Right lobe of liver (tissue), 6 donors: ENCODE results near the gene RPTOR. TPM values are rescaled to one million over a fixed set of nuclear protein-coding genes. Genes with fewer than 3 reads are reported as not detected.
A peak's percentile ranks its signal among the peaks of the same experiment; 100 is the strongest.

Experiments used
- ATAC-seq, 4 donors: fragments of 200-7000 bp; cut with Tn5 transposase; one replicate each; pipeline ENCODE4 v1.9.1; 2020; ENCODE audit warnings: mild to moderate bottlenecking in 4 of 4, moderate library complexity in 4 of 4
- DNase-seq, 3 donors: peaks; one replicate each; pipeline ENCODE4 v3.0.0-alpha.2; 2020
- H3K27ac ChIP-seq, 3 donors: fragments of 200-600 bp; one replicate each; pipeline ENCODE4 v1.8.0; 2022
- H3K27me3 ChIP-seq, 2 donors: fragments of 200-600 bp; one replicate each; pipeline ENCODE4 v1.8.0; 2022
- H3K36me3 ChIP-seq, 4 donors: fragments of 200-600 bp; sonication (generic) in 1 of 4; one replicate each; pipeline versions ENCODE4 v1.5.1 to v1.8.0; 2017 to 2022; ENCODE audit warnings: control low read depth in 1 of 4
- H3K4me1 ChIP-seq, 4 donors: fragments of 200-600 bp; sonication (generic) in 1 of 4; one replicate each; pipeline versions ENCODE4 v1.5.1 to v1.8.0; 2017 to 2022; ENCODE audit warnings: control low read depth in 1 of 4
- H3K4me3 ChIP-seq, 3 donors: fragments of 200-600 bp; one replicate each; pipeline ENCODE4 v1.8.0; 2022
- H3K9me3 ChIP-seq, 4 donors: fragments of 200-600 bp; sonication (generic) in 1 of 4; one replicate each; pipeline versions ENCODE4 v1.5.1 to v1.8.0; 2017 to 2022; ENCODE audit warnings: control low read depth in 1 of 4
- POLR2A ChIP-seq: fragments of 450-650 bp; IDR thresholded peaks from one replicate; pipeline ENCODE4 v1.6.1; 2017; ENCODE audit warnings: antibody characterized with exemption, mild to moderate bottlenecking
- WGBS: methylation state at CpG from one replicate; pipeline ENCODE4 v1.1.6; 2018; ENCODE audit warnings: low coverage, low lambda C conversion rate; ENCODE audit not compliant: insufficient coverage; ENCODE audit errors: missing lambda C conversion rate; 5-methylcytosine and 5-hydroxymethylcytosine counted together
- intact Hi-C, 2 donors: fragments of 100-400 bp; cut with DNase I; formaldehyde crosslinking; loops; one replicate each; pipeline versions ENCODE4 v1.11.2 to v1.14.1; 2022
- total RNA-seq, 6 experiments: library from RNA; depleted of rRNA in 2 of 6; stranded (reverse); fragments of >200 nt in 2 of 6; fragmentation: NEBNext Ultra II Directional in 3 of 6; extraction: Animal tissue kit (Norgen Biotek cat#: 25700) in 3 of 6; gene quantifications; one replicate each; pipeline versions ENCODE4 v1.1.0 to v1.2.4, GENCODE V29; 2016 to 2023
- TF ChIP-seq, protein P1 (sequence below), 4 donors: fragments of 200-600 bp in 3 of 4; fragments of 450-650 bp in 1 of 4; IDR thresholded peaks; one replicate each; pipeline versions ENCODE4 v1.5.1 to v1.8.0; 2016 to 2022; ENCODE audit warnings: antibody characterized with exemption in 4 of 4, mild to moderate bottlenecking in 2 of 4
- donor health status: DM: no; HTN: yes; CAD: no.
- donor health status: DM: no; HTN: no; CAD: no.
- donor health status: DM: no; HTN: no; CAD: no.
- donor health status: DM: no; HTN: yes; CAD: no.
- donor health status: DM: no; HTN: yes; CAD: no.

The RPTOR gene
- total RNA-seq, 6 experiments from 2014 or later, result 13.1 to 24.0 (median 15.5) TPM

DNA sequence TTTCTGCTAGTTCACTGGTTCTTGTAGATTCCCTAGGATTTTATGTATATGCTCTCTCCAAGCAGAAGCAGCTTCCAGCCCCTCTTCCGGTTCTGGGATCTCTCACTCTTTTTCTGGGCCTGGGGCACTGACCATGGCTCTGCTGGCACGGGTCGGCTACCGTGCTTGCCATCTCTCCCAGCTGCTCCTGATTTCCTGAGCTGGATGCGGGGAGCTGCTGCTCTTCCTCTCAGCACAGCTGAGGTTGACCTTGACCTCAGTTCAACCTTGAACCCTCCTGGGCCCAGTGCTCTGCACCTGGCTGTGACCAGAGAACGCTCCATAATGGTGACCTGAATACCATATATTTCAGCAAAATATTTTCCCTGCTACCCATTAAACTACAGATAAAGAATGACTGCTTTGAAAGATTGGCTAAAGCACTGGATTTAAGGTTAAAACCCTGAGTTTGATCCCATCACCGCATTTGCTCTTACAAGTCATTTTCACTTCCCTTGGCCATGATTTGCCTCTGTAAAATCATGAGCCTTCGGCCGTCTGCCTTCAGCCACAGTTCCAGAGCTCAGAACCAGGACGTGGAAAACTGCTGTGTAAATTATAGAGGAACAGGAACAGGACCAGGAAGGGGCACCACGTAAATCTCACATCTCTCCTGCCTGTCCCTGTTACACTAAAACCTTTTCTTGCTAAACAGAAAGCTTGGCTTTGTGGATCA is 316.2 kb downstream of the RPTOR start:
- WGBS, result 94% methylated on average over 5 of the region's 11 CpGs
- no peak for ATAC-seq
- Histone ChIP-seq H3K27ac (no peak overlapping the region), H3K4me1 (no peaks in the 10 kb centered on the region), H3K27me3 (no peaks in the 10 kb centered on the region), H3K4me3 (no peak overlapping the region), H3K9me3 (no peaks in the 10 kb centered on the region), H3K36me3 (no peaks in the 10 kb centered on the region)
- no peak for TF ChIP-seq POLR2A
- TF ChIP-seq, protein P1, sequence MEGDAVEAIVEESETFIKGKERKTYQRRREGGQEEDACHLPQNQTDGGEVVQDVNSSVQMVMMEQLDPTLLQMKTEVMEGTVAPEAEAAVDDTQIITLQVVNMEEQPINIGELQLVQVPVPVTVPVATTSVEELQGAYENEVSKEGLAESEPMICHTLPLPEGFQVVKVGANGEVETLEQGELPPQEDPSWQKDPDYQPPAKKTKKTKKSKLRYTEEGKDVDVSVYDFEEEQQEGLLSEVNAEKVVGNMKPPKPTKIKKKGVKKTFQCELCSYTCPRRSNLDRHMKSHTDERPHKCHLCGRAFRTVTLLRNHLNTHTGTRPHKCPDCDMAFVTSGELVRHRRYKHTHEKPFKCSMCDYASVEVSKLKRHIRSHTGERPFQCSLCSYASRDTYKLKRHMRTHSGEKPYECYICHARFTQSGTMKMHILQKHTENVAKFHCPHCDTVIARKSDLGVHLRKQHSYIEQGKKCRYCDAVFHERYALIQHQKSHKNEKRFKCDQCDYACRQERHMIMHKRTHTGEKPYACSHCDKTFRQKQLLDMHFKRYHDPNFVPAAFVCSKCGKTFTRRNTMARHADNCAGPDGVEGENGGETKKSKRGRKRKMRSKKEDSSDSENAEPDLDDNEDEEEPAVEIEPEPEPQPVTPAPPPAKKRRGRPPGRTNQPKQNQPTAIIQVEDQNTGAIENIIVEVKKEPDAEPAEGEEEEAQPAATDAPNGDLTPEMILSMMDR (IDR thresholded peaks at IDR 0.05), result no peak
- intact Hi-C loops, result no loop called here
- no peak for DNase-seq

DNA sequence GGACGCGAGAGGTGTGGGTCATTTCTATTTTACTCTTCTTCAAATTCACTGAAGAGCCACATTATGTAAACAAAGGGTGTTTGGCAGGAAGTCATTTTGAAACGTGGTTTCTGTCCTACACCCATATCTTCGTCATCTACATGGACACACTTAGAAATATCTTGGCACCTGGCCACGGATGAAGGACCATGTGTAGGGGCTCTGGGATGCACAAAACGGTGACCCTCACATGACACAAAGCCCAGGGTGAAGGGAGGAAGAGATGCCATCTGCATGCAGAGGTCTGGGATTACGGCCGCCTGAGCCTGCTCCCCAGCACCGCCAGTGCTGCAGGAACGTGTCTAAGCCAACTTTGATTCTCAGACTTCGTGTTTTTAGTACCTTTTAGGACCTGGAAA is 316.8 kb downstream of the RPTOR start:
- Histone ChIP-seq H3K27me3 (no peaks in the 10 kb centered on the region), H3K4me3 (no peak overlapping the region), H3K9me3 (no peaks in the 10 kb centered on the region), H3K36me3 (no peaks in the 10 kb centered on the region), H3K4me1 (no peaks in the 10 kb centered on the region), H3K27ac (no peak overlapping the region)
- DNase-seq, result peak in 1 of 3 donors; percentile 27
- ATAC-seq, result no peak
- intact Hi-C loops, result no loop called here
- TF ChIP-seq POLR2A, result no peak
- TF ChIP-seq, protein P1 (IDR thresholded peaks at IDR 0.05), result no peak
- WGBS, result 49% methylated on average over 4 of the region's 11 CpGs

DNA sequence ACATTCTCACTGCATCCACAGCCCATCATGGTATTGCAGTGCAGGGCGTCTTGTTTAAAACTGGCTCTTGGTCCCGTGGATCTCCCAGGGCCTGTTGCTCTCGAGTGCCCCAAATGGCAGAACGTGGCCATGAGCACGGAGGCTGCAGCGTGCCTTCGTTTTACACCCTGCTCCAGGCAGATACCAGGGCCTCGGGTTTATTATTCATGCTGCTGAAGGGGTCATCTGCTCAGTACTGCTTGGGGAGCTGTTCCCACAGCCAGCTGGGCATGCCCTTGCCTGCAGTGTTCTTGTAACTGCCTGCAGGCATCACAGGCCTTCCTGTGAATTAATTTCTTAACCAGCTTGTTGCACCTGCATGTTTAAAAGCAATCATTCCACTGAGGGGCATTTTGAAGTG is 317.3 kb downstream of the RPTOR start:
- no peak for TF ChIP-seq POLR2A
- TF ChIP-seq, protein P1 (IDR thresholded peaks at IDR 0.05), result peak in 1 of 4 donors; percentile 17
- H3K9me3 ChIP-seq, result no peaks in the 10 kb centered on the region
- DNase-seq (peak in 1 of 3 donors; percentile 46), ATAC-seq (no peak)
- no peaks in the 10 kb centered on the region for H3K36me3 ChIP-seq
- H3K27me3 ChIP-seq, result no peaks in the 10 kb centered on the region
- intact Hi-C loops, result no loop called here
- no peaks in the 10 kb centered on the region for H3K4me1 ChIP-seq
- H3K27ac ChIP-seq, result no peak overlapping the region
- 80% methylated on average over 1 of the region's 8 CpGs for WGBS
- H3K4me3 ChIP-seq, result no peak overlapping the region

DNA sequence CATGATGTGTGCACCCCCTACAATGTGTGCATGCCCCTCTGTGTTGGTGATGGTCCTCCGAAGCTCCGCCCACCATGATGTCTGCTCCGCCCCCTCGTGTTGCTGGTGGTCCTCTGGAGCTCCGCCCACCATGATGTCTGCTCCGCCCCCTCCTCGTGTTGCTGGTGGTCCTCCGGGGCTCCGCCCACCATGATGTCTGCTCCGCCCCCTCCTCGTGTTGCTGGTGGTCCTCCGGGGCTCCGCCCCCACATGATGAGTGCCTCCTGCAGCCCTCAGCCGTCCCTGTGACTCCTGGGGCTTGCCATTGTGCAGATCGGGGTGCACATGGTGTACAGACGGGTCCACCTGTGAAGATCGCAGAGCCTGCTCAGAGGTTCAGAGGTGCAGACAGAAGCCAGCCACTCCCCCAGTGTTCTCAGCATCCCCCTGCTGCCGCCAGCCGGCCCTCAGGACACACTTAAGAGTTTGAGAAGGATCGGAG is 317.9 kb downstream of the RPTOR start:
- H3K27ac ChIP-seq, result no peak overlapping the region
- no peak overlapping the region for H3K4me3 ChIP-seq
- H3K9me3 ChIP-seq, result no peaks in the 10 kb centered on the region
- WGBS, result 87% methylated on average over 17 of the region's 20 CpGs
- intact Hi-C loops, result no loop called here
- no peak for TF ChIP-seq POLR2A
- TF ChIP-seq, protein P1 (IDR thresholded peaks at IDR 0.05), result no peak
- no peaks in the 10 kb centered on the region for H3K4me1 ChIP-seq
- DNase-seq, result peak in 1 of 3 donors; percentile 42
- H3K36me3 ChIP-seq, result no peaks in the 10 kb centered on the region
- ATAC-seq, result no peak
- H3K27me3 ChIP-seq, result no peaks in the 10 kb centered on the region
